Fibroblast of skin of left biceps (primary cell): ENCODE measurements around the gene HMG20A.
"Not testable (repeated sequence)": the region's sequence is repeated elsewhere in the genome, so short reads cannot be mapped to it uniquely, and the experiment has no call there.

Experiments used
- DNase-seq, 2 experiments: peaks; one replicate each; pipeline ENCODE4 v3.0.0-alpha.2; 2013; ENCODE audit warnings: low read depth in 2 of 2

HMG20A gene

GRCh38 chr15:77420610-77421369 lies at the start of gene HMG20A:
TSS of gene HMG20A (plus strand) at chr15:77420888. CDS start at chr15:77458408, 37,520 bp downstream.
- peak; percentile 76 to 79 for DNase-seq

GRCh38 chr15:77371850-77372563 lies 48.7 kb upstream of the HMG20A start:
- no peak for DNase-seq

DNA sequence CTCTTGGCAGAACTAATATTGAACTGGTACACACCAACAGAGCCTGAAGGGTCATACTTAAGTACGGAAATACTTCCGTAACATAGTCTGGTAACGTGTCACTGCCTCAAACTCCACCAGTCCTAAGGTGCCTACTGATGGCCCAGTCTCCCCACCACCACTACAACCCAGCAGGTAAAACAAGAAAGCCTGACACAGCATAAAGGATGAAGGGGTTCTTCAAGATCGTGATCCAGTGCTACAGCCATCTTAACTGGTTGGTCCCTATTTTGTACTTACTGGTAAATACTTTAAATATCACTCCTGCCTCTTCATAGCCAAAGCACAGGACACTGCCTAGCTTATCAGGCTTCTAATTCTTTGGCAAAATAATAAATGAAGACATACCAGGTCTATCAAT lies 47.2 kb upstream of the HMG20A start:
- no peak for DNase-seq

DNA sequence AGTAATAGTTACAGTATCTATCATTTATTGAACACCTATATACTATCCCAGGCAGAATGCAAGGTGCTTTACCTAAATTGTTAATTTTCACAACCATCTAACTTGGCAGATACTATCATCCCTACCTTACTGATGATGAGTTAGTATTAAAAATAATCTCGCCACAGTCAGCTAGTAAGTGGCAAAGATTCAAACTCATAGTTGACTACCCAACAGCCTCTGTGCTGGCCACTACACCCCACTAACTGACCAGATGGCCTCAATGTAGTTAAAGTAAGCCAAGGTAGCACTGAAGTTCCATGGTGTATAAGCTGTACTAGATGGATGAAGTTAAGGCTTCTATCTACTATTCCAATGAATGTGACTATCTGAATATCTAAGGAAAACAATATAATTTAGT lies 45.6 kb upstream of the HMG20A start:
- DNase-seq: no peak

DNA sequence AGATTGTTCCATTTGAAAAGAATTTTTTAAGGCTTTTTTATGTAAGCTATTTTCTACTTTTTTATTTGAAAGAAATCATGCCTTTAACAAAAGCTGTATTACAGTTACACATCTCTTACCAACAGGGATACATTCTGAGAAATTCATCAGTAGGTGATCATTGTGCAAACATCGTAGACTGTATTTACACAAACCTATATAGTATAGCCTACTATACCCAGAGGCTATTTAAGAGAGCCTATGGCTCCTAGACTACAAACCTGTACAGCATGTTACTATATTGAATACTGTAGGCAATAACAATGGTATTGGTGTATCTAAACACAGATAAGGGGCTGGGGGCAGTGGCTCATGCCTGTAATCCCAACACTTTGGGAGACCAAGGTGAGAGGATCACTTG lies 43.9 kb upstream of the HMG20A start:
- no peak for DNase-seq

- DNase-seq: no peak
Measured at GRCh38 chr15:77380033-77380432, 40.7 kb upstream of the HMG20A start.

GRCh38 chr15:77384086-77384485 lies 36.6 kb upstream of the HMG20A start:
- DNase-seq: no peak

DNA sequence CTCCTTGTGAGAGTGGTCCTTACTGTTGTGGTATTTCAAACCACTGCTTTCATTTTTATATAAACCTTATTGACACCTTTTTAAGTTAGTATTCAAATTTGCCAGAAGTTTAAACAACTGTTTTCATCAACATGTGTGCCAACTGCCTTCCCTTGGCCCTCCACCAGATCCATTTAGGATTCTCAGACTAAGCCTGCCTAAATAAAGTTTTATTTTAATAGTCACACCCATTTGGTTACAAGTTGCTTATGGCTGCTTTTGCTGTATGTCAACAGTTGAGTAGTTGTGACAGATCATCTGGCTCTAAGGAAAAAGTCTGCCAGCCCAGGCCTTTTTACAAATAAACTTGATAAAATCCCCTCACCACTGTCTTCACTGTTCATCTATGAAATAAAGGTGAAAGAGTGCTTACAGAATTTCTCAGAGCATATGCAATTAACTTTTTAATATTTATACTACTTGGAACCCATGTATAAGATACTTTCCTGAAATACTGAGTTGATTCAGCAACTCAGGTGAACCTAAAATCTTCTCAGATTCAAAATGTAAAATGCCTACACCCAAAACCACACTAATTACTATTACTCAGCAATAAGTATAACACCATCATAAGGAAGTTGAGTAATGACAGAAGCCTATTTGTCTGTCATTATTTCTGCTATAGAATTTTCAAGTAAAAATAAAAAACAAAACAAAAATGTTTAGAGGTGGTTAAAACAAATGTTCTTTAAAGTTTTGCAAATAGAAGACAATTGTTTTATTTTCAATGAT lies 35.9 kb upstream of the HMG20A start:
- no peak for DNase-seq

DNA sequence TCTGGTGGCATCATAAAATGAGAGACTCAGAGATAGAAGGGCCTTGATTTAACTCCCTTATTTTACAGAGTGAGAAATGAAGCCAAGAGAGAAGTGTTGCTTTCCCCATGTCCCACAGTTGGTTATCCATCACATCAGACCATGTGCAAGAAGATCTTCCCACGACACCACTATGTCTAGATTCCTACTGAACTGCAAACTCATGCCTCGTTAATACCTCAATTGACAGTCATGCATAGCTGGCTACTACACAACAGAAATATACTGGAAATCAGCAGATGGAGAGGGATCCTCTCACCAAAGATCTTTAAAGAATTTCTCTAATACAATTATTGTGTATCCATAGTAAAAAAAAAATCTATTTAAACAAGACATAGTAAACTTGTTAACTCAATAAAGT lies 34.1 kb upstream of the HMG20A start:
- DNase-seq: no peak

DNA sequence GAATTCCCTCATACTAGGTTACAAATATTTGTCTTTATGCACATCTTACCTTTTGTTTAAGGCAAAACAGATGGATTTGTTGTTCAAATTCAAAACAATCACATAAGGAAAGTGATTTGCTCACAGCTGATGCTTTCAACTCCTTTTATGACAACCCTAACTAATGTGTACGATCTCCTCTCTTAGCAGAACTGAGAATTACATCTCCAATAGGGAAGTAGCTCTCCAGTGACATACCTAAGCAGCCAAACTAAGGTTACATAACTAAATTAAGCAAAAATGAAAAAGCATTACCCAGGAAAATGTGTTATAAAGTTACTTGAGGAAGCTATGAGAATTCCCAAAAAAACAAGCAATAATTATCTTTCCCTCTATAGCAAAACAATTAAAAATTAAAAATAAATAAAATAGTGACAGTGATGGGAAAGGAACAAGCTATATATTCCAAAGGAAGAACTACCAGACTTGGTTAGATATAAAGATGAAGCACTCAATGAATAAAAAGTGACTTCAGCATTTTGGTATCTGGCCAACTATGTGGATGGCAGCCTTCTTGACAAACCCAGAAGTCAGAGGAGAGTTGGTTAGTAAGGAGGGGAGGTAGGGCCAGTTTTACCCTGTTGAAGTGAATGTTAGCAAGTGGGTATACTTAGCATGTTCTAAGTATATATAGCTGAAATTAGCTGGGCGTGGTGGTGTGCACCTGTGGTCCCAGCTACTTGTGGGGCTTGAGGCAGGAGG lies 33.2 kb upstream of the HMG20A start:
- no peak for DNase-seq

- no peak for DNase-seq
Measured at GRCh38 chr15:77391372-77391951, 29.2 kb upstream of the HMG20A start.

GRCh38 chr15:77392762-77393470 lies 27.8 kb upstream of the HMG20A start:
- no peak for DNase-seq

DNA sequence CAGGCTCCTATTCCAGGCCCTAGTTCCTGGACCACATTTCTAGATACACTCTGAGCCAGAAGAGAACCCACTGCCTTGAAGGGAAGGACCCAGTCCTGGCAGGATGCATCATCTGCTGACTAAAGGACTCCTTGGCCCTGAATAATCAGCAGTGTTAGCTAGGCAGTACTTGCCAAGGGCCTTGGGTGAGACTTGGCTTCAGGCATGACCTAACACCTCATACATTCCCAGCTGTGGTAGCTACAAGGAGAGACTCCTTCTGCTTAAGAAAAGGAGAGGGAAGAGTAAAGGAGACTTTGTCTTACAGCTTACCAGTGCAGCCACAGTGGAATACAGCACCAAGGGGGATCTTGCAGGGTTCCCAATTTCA lies 27.2 kb upstream of the HMG20A start:
- no peak for DNase-seq

DNA sequence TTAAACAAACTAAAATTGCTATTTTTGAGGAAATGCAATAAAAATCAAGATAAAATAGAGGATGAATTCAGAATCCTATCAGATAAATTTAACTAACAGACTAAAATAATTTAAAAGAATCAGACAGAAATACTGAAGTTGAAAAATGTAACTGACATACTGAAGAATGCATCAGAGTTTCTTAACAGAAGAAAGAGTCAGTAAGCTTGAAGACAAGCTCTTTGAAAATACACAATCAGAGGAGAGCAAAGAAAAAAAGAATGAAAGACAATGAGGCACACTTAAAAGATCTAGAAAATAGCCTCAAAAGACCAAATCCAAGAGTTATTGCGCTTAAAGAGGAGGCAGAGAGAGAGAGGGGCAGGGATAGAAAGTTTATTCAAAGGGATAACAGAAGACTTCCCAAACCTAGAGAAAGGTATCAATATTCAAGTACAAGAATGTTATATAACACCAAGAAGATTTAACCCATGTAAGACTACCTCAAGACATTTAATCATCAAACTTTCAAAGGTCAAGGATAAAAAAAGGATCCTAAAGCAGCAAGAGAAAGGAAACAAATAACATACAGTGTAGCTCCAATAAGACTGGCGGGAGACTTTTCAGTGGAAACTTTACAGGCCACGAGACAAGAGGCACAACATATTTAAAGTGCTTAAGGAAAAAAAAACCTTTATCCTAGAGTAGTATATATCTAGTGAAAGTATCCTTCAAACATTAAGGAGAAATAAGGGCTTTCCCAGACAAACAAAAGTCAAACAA lies 25.5 kb upstream of the HMG20A start:
- DNase-seq: no peak

DNA sequence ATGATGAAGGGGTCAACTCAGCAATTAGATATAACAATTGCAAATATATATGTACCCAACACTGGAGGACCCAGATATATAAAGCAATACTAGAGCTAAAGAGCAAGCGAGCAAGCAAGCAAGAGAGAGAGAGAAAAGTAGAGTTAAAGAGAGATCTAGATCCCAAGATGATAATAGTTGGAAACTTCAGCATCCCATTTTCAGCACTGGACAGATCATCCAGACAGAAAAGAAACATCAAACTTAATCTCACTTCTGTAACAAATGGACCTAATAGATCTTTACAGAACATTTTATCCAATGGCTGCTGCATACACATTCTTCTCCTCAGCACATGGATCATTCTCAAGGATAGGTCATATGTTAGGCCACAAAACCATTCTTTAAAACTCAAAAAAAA lies 24.0 kb upstream of the HMG20A start:
- DNase-seq: no peak

DNA sequence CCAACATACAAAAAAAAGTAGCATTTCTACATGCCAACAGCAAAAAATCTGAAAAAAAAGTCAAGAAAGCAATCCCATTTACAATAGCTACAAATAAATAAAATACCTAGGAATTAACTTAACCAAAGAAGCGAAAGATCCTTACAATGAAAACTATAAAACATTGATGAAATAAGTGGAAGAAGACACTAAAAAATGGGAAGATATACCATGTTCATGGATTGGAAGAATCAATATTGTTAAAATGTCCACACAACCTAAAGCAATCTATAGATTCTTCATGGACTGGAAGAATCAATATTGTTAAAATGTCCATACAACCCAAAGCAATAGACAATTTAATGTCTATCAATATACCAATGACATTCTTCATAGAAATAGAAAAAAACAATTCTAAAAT lies 21.8 kb upstream of the HMG20A start:
- no peak for DNase-seq

GRCh38 chr15:77400258-77400657 lies 20.4 kb upstream of the HMG20A start:
- no peak for DNase-seq

DNA sequence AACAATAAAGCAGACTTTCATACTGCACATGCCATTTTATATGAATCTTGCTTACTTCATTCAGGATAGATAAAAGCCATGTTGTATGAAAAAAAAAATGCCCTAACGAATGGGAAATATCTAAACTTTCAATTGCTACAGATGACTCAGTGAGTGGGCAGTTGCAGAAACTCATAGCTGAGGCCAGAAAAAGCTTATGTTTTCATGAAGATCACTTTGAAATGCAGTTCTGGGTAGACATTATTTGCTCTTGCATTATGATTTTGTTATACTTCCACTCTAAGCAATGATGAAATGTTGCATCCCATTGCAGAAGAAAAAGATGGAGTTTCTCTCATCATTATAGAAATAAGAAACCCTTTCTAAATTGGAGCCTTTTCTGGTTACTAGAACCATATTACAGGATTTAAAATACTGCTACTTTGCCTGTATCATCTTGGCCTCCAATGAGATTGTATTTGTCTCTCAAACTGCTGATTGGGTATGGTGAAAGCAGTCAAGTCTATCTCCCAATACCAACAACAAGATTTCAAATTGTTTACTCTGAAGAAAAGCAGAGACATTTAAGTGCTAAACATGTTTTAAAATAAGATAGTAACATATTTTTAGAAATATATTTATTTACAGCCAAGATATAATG lies 17.8 kb upstream of the HMG20A start:
- peak in 1 of 2 experiments; percentile 65 for DNase-seq

- DNase-seq: not testable (repeated sequence)
Measured at GRCh38 chr15:77406173-77406759, 14.4 kb upstream of the HMG20A start.
